Measurements from ENCODE around the gene ZDHHC3. TPM values are rescaled to one million over a fixed set of nuclear protein-coding genes. Genes with fewer than 3 reads are reported as not detected.
A peak's percentile ranks its signal among the peaks of the same experiment; 100 is the strongest.

Gene ZDHHC3
- total RNA-seq, 1 experiment from 2014 or later = 122 TPM

DNA sequence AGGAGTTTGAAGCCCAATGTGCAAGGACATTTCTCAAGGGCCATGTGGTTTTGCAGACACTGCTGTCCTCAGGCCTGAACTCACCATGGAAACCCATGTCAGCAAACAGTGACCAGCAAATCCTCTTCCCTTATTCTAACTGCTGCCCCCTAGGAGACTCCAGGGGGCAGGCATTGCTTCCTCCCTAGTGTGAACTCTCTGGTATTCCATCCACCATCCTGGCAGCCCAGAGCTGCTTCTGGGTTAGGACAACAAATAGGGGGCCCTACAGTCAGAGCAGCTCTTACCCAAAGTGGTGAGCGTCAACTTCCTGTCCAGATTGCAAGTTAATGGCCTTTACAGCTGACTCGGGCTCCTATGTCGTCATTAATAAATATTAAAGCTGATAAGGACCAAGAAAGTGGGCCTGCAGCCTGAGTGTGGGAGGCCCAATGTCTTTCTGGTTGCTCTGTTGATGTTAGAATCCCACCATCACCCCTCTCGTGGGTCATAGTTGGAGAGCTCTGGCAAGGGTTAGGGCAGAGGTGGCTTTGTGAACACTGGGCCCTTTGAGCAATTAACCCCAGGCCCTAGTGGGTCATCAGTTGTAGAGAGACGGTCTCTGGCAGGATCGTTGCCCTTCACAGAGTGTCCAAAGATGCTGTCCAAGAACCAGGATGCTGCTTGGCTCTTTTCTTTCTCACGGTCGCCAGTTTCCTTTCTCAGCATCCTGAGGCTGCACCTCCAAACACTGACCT, 60.1 kb downstream of the ZDHHC3 start:
- Histone ChIP-seq H2AFZ (ENCODE audit: low read length) (no peak overlapping the region), H3K9me2 (replicated peaks; ENCODE audit: low read length) (no peaks in the 10 kb centered on the region), H3K4me3 (ENCODE audit: low read length) (no peak overlapping the region), H3K4me2 (ENCODE audit: low read length) (no peak overlapping the region), H3K36me3 (ENCODE audit: low read depth, low read length) (peaks cover 4% of the 10 kb centered on the region; the same call in 1 of the 2 replicates), H3K9ac (ENCODE audit: low read length) (no peak overlapping the region), H3K79me2 (ENCODE audit: low read length) (no peaks in the 10 kb centered on the region), H3K27ac (ENCODE audit: low read length) (no peak overlapping the region), H3K9me3 (ENCODE audit: low read length) (no peaks in the 10 kb centered on the region), H3F3A (ENCODE audit: low read length, unreplicated experiment) (no peaks in the 10 kb centered on the region), H3K27me3 (ENCODE audit: low read length) (no peaks in the 10 kb centered on the region), H4K20me1 (ENCODE audit: low read length) (no peaks in the 10 kb centered on the region), H3K4me1 (ENCODE audit: insufficient read depth, low read length) (no peaks in the 10 kb centered on the region)
- TF ChIP-seq EZH2 (IDR thresholded peaks at IDR 0.05; ENCODE audit: low read length, unreplicated experiment) (no peak), EZH2phosphoT487 (IDR thresholded peaks at IDR 0.05; ENCODE audit: borderline replicate concordance, low read length) (no peak)
- TF ChIP-seq, protein P1, sequence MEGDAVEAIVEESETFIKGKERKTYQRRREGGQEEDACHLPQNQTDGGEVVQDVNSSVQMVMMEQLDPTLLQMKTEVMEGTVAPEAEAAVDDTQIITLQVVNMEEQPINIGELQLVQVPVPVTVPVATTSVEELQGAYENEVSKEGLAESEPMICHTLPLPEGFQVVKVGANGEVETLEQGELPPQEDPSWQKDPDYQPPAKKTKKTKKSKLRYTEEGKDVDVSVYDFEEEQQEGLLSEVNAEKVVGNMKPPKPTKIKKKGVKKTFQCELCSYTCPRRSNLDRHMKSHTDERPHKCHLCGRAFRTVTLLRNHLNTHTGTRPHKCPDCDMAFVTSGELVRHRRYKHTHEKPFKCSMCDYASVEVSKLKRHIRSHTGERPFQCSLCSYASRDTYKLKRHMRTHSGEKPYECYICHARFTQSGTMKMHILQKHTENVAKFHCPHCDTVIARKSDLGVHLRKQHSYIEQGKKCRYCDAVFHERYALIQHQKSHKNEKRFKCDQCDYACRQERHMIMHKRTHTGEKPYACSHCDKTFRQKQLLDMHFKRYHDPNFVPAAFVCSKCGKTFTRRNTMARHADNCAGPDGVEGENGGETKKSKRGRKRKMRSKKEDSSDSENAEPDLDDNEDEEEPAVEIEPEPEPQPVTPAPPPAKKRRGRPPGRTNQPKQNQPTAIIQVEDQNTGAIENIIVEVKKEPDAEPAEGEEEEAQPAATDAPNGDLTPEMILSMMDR (conservative IDR thresholded peaks at IDR 0.05; ENCODE audit: low read depth, low read length) = 0 out of 2 replicates have a peak, but pooled peaks have one; percentile 20
- ATAC-seq (peak; percentile 2; the same call in 1 of the 2 replicates), DNase-seq (no peak)
- ChIA-PET CTCF (interaction anchor here (0.5 to 1.2 kb wide), 3 partner anchors 47 to 241 kb away, joined by 8 read pairs; no protein-coding TSS in a partner anchor), POLR2A (ENCODE audit: unreplicated experiment) (no interaction called here)
- intact Hi-C loops (cut with micrococcal nuclease) = loop anchor here (2.0 kb wide), 4 partner anchors 39 to 593 kb away; no protein-coding TSS in a partner anchor
- no TSS peak for BruUV-seq (replicated peaks)

DNA sequence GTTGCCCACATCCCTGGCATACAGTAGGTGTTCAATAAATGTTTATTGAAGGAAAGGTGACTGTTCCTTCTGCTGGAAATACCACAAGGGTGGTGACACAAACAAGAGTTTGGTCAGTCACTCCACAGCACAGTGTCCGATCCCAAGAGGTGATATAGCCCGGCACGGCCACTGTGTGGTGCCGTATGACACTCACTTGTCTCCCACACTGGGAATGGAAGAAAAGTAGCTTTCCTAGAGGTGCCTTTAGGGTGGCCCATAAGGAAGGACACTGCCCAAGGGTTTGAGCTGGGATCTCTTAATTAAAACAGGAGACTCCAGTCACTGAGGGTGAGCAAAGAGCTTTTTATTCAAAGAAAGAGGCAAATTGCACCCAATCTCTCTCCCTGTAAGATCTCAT, 61.0 kb downstream of the ZDHHC3 start:
- H3K9ac ChIP-seq (ENCODE audit: low read length) = no peak overlapping the region
- H3K9me2 ChIP-seq (replicated peaks; ENCODE audit: low read length) = no peaks in the 10 kb centered on the region
- ATAC-seq (peak; percentile 87), DNase-seq (peak; percentile 70)
- BruUV-seq (replicated peaks) = no TSS peak
- ChIA-PET CTCF (interaction anchor here (0.5 to 1.4 kb wide), 9 partner anchors 29 to 242 kb away, joined by 4 to 8 read pairs (median 5); partner anchors contain the start of genes EXOSC7 and ZDHHC3), POLR2A (ENCODE audit: unreplicated experiment) (no interaction called here)
- intact Hi-C loops (cut with micrococcal nuclease) = loop anchor here (1.0 to 2.0 kb wide), 6 partner anchors 29 to 592 kb away; no protein-coding TSS in a partner anchor
- no peak overlapping the region for H3K4me2 ChIP-seq (ENCODE audit: low read length)
- H3K27ac ChIP-seq (ENCODE audit: low read length) = no peak overlapping the region
- H3K4me3 ChIP-seq (ENCODE audit: low read length) = no peak overlapping the region
- H3F3A ChIP-seq (ENCODE audit: low read length, unreplicated experiment) = no peaks in the 10 kb centered on the region
- no peaks in the 10 kb centered on the region for H3K9me3 ChIP-seq (ENCODE audit: low read length)
- TF ChIP-seq EZH2 (IDR thresholded peaks at IDR 0.05; ENCODE audit: low read length, unreplicated experiment) = no peak
- TF ChIP-seq, protein P1 (conservative IDR thresholded peaks at IDR 0.05; ENCODE audit: low read depth, low read length) = peak; percentile 77
- H3K27me3 ChIP-seq (ENCODE audit: low read length) = no peaks in the 10 kb centered on the region
- no peaks in the 10 kb centered on the region for H4K20me1 ChIP-seq (ENCODE audit: low read length)
- no peak overlapping the region for H2AFZ ChIP-seq (ENCODE audit: low read length)
- H3K36me3 ChIP-seq (ENCODE audit: low read depth, low read length) = no peaks in the 10 kb centered on the region
- no peaks in the 10 kb centered on the region for H3K4me1 ChIP-seq (ENCODE audit: insufficient read depth, low read length)
- no peaks in the 10 kb centered on the region for H3K79me2 ChIP-seq (ENCODE audit: low read length)

Measured in PC-3 (cell line).